Activated T-helper 1 cell treated with anti-CD3 and anti-CD28 coated beads, Interleukin-2, amount 50 U/mL, for 16 hours (primary cell): Measurements from ENCODE around the gene ZNF326.
"Not testable (repeated sequence)": the region's sequence is repeated elsewhere in the genome, so short reads cannot be mapped to it uniquely, and the experiment has no call there.

ENCODE experiments used
- DNase-seq, 2 donors: peaks; one replicate each; pipeline ENCODE4 v3.0.0-alpha.2; 2020; ENCODE audit warnings: low read depth in 1 of 2, low spot score in 1 of 2

Gene ZNF326

GRCh38 chr1:89966656-89967055 is 28.3 kb upstream of the ZNF326 start:
- no peak for DNase-seq

GRCh38 chr1:89971600-89971999 is 23.3 kb upstream of the ZNF326 start:
- no peak for DNase-seq

GRCh38 chr1:89972024-89972423 is 22.9 kb upstream of the ZNF326 start:
- DNase-seq, result no peak

GRCh38 chr1:89973471-89974127 is 21.3 kb upstream of the ZNF326 start:
- no peak for DNase-seq

GRCh38 chr1:89974256-89974655 is 20.7 kb upstream of the ZNF326 start:
- no peak for DNase-seq

GRCh38 chr1:89974696-89975470 is 20.0 kb upstream of the ZNF326 start:
- DNase-seq, result no peak

GRCh38 chr1:89975540-89976125 is 19.3 kb upstream of the ZNF326 start:
- no peak for DNase-seq

- no peak for DNase-seq
Measured at GRCh38 chr1:89978755-89979154, 16.2 kb upstream of the ZNF326 start.

GRCh38 chr1:89980605-89981004 is 14.3 kb upstream of the ZNF326 start:
- no peak for DNase-seq

GRCh38 chr1:89982846-89983245 is 12.1 kb upstream of the ZNF326 start:
- DNase-seq, result not testable (repeated sequence)

GRCh38 chr1:89984564-89985116 is 10.3 kb upstream of the ZNF326 start:
- DNase-seq, result not testable (repeated sequence)

- no peak for DNase-seq
Measured at GRCh38 chr1:89986020-89986419, 8.9 kb upstream of the ZNF326 start.

GRCh38 chr1:89987159-89987819 is 7.6 kb upstream of the ZNF326 start:
- peak in 1 of 2 donors; percentile 16 for DNase-seq

- DNase-seq, result no peak
Measured at GRCh38 chr1:89989099-89989498, 5.8 kb upstream of the ZNF326 start.

GRCh38 chr1:89989799-89990198 is 5.1 kb upstream of the ZNF326 start:
- no peak for DNase-seq

- no peak for DNase-seq
Measured at GRCh38 chr1:89990976-89991831, 3.7 kb upstream of the ZNF326 start.

- DNase-seq, result no peak
Measured at GRCh38 chr1:89993541-89993940, 1.4 kb upstream of the ZNF326 start.

- no peak for DNase-seq
Measured at GRCh38 chr1:89994231-89994804, 592 bp upstream of the ZNF326 start.

GRCh38 chr1:89995598-89996449 is 914 bp downstream of the ZNF326 start:
- DNase-seq, result no peak
